Peyer's patch (tissue), 4 donors: ENCODE data around the gene MAP1LC3B2.

Experiments
- CTCF ChIP-seq, 6 experiments: fragments of 450-650 bp in 4 of 6; fragments of 200-600 bp in 2 of 6; sonication (generic) in 1 of 6; IDR thresholded peaks; one replicate each; pipeline ENCODE4 v1.5.1; 2017 to 2019; ENCODE audit warnings: antibody characterized with exemption in 6 of 6, mild to moderate bottlenecking in 3 of 6, moderate library complexity in 1 of 6
- POLR2A ChIP-seq, 2 donors: fragments of 450-650 bp; IDR thresholded peaks; one replicate each; pipeline ENCODE4 v1.5.1; 2017; ENCODE audit warnings: antibody characterized with exemption in 2 of 2, mild to moderate bottlenecking in 2 of 2, moderate library complexity in 2 of 2

- TF ChIP-seq CTCF (IDR thresholded peaks at IDR 0.05) (no peak), POLR2A (IDR thresholded peaks at IDR 0.05) (no peak)
These were observed 28.1 kb downstream of the MAP1LC3B2 start for GRCh38 chr12:116587270-116587669.
